NB4 (cell line): ENCODE data around the gene ZNF587B.
"Not testable (repeated sequence)": the region's sequence is repeated elsewhere in the genome, so short reads cannot be mapped to it uniquely, and the experiment has no call there.

ENCODE experiments used
- DNase-seq: peaks from one replicate; pipeline ENCODE4 v3.0.0; 2010; ENCODE audit warnings: low read depth
- H3K4me3 ChIP-seq: one replicate; pipeline ENCODE4 v1.5.1; 2011; ENCODE audit warnings: mild to moderate bottlenecking, low read depth, low read length, moderate library complexity
- CTCF ChIP-seq: IDR thresholded peaks from one replicate; pipeline ENCODE4 v1.5.1; 2012; ENCODE audit warnings: low read depth, low read length
- MYC ChIP-seq: IDR thresholded peaks from 2 replicates; pipeline ENCODE4 v1.6.1; 2011; ENCODE audit warnings: low read depth, low read length
- POLR2A ChIP-seq: IDR thresholded peaks from 2 replicates; pipeline ENCODE4 v1.6.1; 2011; ENCODE audit warnings: mild to moderate bottlenecking; ENCODE audit not compliant: insufficient read length; ENCODE audit errors: extremely low read depth
- TF ChIP-seq, protein P1 (sequence below): IDR thresholded peaks from 2 replicates; pipeline ENCODE4 v1.6.1; 2011; ENCODE audit warnings: low read depth, low read length

Gene ZNF587B

GRCh38 chr19:57841122-57841763 lies 11.1 kb downstream of the ZNF587B start:
- TF ChIP-seq MYC = no peak
- DNase-seq = no peak
- no peak overlapping the region for H3K4me3 ChIP-seq

GRCh38 chr19:57847164-57847563 lies 17.1 kb downstream of the ZNF587B start:
- not testable (repeated sequence) for H3K4me3 ChIP-seq, DNase-seq

GRCh38 chr19:57849162-57849665 lies 19.1 kb downstream of the ZNF587B start:
- H3K4me3 ChIP-seq = peak overlapping the region; percentile 81
- not testable (repeated sequence) for DNase-seq

GRCh38 chr19:57849666-57850473 lies 19.8 kb downstream of the ZNF587B start, which contains the start of gene ZNF587:
Gene ZNF587, plus strand, starts transcription at chr19:57849859. Its CDS starts 180 bp downstream, at chr19:57850039.
- TF ChIP-seq, protein P1, sequence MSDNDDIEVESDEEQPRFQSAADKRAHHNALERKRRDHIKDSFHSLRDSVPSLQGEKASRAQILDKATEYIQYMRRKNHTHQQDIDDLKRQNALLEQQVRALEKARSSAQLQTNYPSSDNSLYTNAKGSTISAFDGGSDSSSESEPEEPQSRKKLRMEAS = peak; percentile 56
- TF ChIP-seq MYC = peak; percentile 43; the same call in 1 of the 2 replicates
- DNase-seq = peak; percentile 79
- H3K4me3 ChIP-seq = peak within 1 kb of the TSS; percentile 81

DNA sequence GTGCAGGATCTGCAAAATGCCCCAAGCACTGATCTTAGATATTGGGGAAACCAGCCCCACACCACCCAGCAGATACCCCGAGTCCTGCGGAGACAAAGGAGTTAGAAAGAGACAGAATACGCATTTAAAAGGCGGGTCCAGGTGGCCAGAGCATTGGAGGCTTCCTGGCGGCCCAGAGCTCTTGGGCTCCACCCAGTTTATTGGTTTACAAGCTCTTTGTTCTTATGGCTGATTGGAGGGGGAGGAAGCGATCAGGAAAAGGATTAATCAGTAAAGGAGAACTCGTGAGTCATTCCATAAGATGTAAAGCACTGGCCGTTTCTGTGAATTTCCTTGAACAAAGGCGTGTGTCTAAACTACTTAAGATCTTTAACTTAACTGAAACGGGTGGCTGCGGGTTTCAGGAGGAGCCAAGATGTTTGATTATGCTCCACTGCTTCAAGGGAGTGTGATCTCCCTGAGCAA lies 20.5 kb downstream of the ZNF587B start:
- TF ChIP-seq POLR2A (no peak), CTCF (no peak), MYC (no peak)
- TF ChIP-seq, protein P1 = no peak
- DNase-seq = no peak
- H3K4me3 ChIP-seq = peak overlapping the region; percentile 81

- DNase-seq = not testable (repeated sequence)
Measured at GRCh38 chr19:57851812-57852603, 21.9 kb downstream of the ZNF587B start.

DNA sequence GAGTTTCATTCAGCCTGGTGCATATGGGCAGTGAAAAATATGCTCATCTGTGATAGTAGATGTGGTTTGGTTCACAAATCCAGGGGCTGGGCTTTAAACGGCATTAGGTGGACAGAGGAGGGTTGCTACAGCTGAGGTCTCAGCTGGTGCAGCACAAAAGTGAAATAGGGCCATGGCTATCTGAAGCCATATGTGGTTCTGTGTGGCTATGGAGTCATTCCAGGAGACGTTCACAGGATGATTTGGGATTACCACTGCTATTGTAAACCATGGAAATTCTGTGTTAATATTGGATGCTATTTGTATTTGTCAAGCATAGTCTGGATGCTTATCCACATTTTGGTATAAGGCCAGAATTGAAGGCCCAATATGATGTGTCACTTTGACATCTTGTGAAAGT lies 24.0 kb downstream of the ZNF587B start:
- H3K4me3 ChIP-seq, DNase-seq: not testable (repeated sequence)

More at GRCh38 chr19:57851812-57852603, 21.9 kb downstream of the ZNF587B start:
- H3K4me3 ChIP-seq = not testable (repeated sequence)

DNA sequence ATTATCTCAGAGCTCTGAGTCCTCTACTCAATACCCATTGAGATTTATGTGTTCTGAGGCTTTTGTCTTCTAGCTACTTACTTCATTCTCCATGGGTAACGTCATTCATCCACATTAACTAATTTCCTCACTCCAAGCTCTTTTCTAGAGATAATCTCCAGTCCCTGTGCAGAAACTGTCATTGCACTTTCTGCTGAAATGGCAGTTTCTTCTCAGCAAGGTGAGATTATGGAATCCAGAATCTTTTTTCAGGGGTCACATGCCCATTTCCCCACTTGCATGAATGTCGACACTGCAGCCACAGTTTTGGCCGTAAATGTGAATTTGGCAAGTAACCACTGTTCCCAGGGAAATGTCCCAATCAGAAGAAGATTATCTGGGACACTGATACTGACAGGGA lies 32.3 kb downstream of the ZNF587B start:
- not testable (repeated sequence) for DNase-seq, H3K4me3 ChIP-seq

DNA sequence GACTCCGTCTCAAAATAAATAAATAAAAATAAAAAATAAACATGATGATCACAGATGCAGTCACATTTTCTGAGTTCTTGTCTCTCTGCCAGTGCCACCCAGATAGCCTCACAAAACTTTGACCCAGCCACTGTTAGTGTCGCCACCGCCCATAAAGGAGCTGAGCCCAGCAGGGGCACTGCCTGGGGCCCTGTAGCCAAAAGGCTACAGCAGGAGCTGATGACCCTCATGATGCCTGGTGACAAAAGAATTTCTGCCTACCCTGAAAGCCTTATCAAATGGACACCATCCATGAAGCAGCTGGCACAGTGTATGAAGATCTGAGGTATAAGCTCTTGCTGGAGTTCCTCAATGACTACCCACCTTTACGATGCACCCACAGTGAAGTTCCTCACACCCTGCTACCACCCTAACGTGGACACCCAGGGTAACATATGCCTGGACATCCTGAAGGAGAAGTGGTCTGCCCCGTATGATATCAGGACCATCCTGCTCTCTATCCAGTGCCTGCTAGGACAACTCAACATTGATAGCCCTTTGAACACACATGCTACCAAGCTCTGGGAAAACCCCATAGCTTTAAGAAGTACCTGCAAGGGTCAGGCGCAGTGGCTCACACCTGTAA lies 37.9 kb downstream of the ZNF587B start:
- no peak overlapping the region for H3K4me3 ChIP-seq
- TF ChIP-seq MYC (no peak), CTCF (no peak), POLR2A (no peak)
- TF ChIP-seq, protein P1 = no peak
- no peak for DNase-seq

DNA sequence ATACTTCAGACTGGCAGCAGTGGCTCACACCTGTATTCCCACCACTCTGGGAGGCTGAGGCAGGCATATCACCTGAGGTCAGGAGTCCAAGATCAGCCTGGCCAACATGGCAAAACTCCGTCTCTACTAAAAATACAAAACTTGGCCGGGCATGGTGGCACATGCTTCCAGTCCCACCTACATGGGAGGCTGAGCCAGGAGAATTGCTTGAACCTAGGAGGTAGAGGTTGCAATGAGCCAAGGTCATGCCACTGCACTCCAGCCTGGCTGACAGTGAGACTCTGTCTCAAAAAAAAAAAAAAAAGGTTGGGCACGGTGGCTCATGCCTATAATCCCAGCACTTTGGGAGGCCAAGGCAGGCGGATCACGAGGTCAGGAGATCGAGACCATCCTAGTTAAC lies 39.6 kb downstream of the ZNF587B start:
- not testable (repeated sequence) for H3K4me3 ChIP-seq, DNase-seq
